Frontal cortex (tissue), 4 donors: ENCODE results near the gene DCUN1D4. TPM values are rescaled to one million over a fixed set of nuclear protein-coding genes. Genes with fewer than 3 reads are reported as not detected.
A peak's percentile ranks its signal among the peaks of the same experiment; 100 is the strongest.
"Not testable (repeated sequence)": the region's sequence is repeated elsewhere in the genome, so short reads cannot be mapped to it uniquely, and the experiment has no call there.

Experiments used
- DNase-seq, 2 donors: peaks; one replicate each; pipeline ENCODE4 v3.0.0; 2012; ENCODE audit warnings: low spot score in 2 of 2
- FAIRE-seq: peaks from 2 replicates; lab custom pipeline; 2012; peaks lifted over from hg19 to GRCh38; lab: Jason Lieb, UNC
- total RNA-seq: library from RNA; depleted of rRNA; stranded (reverse); fragments of >200 nt; gene quantifications from one replicate; pipeline ENCODE4 v1.2.3, GENCODE V29; 2014
- donor health status: control.
- donor health status: control.
- donor health status: control.

DCUN1D4 gene
- total RNA-seq, 1 donor from 2014 or later, result 124 TPM

DNA sequence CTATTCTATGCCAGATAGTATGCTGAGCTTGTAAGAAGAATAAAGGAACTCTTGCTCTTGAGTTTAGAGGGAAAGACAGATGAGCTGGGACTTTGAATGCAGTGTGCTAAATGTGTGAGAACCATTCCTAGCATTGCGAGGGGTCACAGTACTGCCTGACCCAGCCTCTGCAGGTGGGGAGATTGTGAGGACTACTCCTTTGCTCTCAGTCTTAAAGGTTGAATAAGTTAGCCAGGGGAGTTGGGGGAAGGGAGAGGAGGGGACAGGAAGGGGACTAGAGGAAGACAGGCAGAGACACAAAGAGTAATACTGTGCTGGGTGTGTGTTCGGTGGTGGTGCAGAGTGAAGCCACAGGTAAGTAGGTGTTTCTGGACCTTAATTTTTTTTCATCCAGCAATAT is 41.7 kb downstream of the DCUN1D4 start:
- no peak for DNase-seq
- FAIRE-seq, result no peak

DNA sequence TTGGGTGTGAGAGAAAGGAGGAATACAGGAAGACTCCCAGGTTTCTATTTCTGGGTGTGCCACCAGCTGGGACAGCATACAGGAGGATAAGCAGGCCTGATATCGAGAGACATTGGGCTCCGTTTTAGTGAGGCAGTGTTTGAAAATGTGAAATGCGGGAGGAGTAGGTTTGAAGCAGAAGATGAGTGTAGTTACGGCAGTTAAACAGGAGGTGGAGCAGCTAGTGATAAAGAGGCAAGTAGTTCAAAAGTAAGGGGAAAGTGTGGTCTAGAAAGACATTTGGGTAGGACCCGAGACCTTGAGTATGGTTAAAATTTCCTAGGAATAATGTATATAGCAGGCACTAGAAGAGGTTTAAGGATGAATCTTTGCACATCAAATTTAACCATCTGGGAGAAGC is 42.4 kb downstream of the DCUN1D4 start:
- DNase-seq (peak; percentile 3 to 12), FAIRE-seq (no peak)

DNA sequence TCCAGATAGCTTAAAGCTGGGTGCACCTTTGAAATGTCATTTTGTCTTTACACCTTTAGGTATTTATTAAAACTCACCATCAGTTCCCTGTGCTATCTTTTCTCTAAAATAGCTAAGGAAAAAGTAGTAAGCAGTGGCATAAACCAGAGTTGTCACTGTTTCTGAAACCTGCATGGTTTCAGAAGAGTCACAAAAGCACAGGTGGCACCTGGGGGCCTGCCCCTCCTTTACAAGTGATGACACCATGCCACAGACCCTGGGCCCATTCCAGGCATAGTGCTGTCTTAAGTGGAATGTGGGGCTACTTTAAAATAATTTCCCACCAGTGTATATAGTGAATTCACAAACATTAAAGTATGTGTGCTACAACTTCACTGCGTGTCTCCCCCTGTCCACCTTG is 47.8 kb downstream of the DCUN1D4 start:
- DNase-seq, result no peak
- no peak for FAIRE-seq

DNA sequence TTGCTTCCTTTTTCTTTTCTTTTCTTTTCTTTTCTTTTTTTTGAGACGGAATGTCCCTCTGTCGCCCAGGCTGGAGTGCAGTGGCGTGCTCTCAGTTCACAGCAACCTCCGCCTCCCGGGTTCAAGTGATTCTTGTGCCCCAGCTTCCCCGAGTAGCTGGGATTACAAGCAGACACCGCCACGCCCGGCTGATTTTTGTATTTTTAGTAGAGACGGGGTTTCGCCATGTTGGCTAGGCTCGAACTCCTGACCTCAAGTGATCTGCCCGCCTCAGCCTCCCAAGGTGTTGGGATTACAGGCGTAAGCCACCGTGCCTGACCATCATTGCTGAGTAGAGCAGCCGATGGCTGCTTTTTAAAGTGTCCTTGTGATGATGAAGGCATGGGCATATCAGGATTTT is 50.4 kb downstream of the DCUN1D4 start:
- not testable (repeated sequence) for DNase-seq, FAIRE-seq

DNA sequence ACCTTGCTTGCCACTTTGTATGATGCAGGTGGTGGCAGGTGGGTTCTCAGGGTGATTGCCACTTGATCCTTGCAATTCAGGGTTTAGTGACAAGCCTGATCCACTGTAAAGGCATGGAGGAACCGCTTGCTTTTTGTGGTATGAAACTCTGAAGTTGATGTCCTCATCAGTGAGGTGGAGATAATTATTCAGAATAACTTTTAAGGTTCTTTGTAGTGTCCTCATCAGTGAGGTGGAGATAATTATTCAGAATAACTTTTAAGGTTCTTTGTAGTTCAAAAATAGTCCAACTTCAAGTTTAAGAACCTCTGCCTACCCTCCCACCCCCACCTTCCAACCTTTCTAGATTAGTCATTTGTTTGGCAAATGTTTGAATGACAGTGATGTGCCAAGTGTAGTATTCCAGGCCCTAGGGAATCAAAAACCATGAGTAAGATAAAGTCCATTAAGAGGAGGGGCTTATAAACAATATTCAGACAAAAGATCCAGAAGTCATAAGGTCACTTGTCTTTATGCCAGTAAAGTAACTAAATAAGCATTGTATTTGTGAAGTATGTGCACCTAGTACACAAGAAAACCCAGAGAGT is 51.2 kb downstream of the DCUN1D4 start:
- no peak for FAIRE-seq
- DNase-seq, result no peak

DNA sequence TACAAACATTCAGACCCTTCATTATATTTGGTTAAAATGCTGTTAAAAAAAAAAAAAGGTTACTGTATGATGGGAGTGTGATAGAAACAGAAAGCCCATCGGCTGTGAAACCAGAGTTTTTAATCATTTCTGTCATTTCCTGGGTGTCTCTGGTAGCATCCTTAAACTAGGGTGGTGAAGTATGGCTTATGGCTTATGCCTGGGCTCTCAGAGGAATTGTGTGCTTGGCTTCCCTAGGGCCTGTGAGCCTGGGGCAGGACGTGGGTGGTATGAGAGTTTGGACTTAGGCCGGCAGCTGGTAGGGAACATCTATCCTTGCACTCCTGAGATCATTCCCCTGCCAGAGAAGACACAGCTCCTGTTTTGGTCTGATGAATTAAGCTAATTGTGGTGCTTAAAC is 52.2 kb downstream of the DCUN1D4 start:
- no peak for FAIRE-seq

DNA sequence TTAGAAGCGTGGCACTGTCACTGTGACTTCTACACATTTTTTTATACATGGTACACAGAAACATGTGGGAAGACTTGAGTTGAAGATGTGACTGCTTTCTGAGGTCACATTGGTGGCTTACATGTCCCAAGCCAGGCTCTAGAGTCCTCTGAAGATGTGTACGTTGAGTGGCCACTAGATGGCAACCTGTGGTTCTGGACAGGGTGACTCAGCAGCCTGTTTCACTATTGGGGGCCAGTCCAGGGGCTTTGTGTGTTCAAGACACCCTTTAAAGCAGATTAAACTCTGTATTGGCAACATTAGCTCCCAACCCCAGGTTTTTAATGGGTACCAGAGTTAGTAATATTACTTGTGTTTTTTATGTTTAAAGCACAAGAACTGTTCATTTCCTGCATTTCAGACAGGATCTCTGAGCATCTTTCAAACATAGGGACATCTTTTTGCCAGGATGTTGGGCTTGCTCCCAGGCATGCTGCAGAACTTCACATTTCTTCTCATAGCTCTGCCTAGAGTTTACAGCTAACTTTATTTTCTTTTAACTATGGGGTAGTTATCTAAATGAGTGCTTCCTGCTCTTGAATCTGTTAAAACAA is 53.0 kb downstream of the DCUN1D4 start:
- FAIRE-seq (no peak), DNase-seq (peak; percentile 31 to 56)

More for the DNA sequence above, 52.2 kb downstream of the DCUN1D4 start:
- DNase-seq, result no peak

DNA sequence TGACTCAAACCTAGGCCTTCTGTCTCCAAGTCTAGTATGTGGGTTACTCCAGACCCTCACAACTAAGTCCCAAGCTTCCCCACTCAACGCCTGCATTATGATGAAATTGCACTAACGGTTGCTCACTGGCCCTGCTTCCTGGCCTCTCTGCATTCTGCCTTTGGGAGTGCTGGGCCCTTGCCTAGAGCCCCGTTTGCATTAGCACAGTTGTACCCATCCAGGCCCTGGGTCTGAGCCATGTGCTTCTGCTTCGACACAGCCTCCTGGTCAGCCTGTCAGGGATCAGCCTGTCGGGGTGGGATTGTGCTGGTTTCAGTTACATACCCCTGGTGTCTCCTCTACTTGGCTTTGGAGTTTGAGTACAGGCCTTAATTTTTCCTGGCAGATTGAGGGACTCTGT is 58.4 kb downstream of the DCUN1D4 start:
- DNase-seq (no peak), FAIRE-seq (no peak)

DNA sequence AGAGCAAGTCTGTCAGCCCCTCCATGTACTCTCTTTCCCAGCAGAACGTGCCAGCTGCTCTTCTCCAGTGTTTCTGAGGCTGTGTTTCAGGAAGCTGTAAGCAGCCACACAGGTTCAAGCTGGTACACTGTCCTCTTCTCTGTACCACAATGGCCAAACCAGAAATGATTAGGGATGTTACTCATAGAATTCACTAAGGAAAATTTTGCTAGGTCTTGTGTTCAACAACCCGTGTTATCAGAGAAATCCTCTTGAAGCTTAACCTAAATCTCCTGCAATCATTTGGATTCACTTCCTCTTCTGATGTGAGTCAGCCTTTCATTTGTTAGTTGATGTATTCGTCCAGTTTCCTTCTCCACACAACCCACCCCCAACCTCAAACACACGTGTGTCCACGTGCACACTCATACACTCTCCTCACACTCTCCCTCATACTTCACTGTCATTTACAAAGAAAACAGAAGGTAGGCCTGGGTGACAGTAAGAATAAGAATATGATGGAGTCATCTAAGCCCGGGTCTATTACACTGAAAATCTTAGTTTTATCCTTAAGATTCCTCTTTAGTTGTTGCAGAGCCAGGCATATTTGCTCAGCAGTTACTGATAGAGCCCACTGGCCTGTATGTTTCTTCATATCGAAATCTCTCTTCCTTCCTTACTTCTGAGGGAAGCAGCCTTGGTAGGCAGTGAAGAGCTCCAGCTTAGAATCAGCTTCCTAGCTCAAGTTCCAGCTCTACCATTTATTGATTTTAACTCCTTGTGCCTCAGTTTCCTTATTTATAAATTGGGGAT is 63.4 kb downstream of the DCUN1D4 start:
- DNase-seq (no peak), FAIRE-seq (no peak)

DNA sequence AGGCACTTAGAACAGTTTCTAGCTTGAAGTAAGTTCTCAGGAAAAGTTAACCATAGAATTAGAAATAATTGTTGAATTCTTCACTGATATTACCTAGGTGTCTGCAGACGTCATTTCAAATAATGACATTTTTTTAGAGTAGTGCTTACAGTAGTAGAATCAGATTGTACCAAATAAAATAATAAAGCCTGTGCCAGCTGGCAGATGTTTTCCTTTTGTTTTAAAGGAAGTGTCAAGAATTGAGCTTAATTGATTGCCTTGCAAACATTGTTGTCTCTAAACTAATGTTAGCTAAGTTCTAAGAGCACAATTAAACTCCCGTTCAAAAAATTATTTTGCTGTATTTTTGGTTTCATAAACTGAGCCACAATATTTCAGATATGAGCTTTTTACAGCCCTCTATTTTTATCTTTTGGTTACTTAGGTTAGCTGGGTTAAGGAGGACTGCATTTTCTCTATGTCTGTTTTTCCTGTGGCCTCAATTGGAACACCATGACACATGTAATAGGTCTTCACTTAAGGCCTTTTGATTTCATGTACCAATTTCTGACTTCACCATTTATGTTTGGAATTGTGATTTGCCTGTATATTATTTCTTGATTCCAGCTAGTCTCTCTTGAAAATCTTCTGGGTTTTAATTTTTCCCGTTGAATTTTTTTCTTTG is 64.2 kb downstream of the DCUN1D4 start:
- no peak for DNase-seq
- no peak for FAIRE-seq

DNA sequence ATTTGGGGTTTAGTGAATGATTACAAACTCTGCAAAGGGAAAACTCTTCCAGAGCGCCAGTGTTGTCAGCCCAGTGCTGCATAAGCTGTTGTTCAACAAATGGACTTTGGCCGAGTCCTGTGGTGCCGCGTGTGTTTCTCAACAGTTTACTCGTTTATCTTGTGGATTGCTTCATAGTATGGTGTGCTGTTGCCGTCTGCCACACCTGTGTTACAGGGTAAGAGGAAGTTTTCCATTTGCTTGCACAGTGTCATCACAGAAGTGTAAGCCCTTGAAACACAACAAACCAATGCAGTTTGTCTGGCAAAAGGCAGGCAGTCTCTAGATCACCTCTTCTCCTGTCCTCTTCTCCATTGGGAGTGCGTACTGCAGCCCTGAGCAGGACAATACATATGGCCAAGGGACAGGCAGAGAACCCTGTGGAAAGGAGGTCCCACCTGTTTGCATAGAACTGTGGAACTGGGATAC is 66.3 kb downstream of the DCUN1D4 start:
- DNase-seq (no peak), FAIRE-seq (no peak)

DNA sequence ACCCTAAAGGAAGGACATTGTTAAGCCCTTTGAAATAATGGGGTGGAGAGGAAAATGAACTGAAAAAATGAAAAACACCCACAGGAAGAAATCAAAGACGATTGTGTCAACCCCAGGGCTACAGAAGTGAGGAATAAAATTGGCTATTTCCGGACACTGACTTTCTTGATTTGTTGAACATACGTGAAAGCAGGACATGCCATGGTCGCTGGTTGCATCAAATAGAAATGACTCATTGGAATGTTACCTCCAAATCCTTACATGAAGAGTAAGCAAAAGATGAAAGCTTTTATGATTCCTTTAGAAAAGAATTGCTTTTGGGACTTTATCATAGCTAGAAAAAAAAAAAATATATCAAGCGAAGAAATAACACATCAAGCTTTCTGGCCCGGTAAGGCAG is 75.3 kb downstream of the DCUN1D4 start:
- no peak for DNase-seq
- no peak for FAIRE-seq

DNA sequence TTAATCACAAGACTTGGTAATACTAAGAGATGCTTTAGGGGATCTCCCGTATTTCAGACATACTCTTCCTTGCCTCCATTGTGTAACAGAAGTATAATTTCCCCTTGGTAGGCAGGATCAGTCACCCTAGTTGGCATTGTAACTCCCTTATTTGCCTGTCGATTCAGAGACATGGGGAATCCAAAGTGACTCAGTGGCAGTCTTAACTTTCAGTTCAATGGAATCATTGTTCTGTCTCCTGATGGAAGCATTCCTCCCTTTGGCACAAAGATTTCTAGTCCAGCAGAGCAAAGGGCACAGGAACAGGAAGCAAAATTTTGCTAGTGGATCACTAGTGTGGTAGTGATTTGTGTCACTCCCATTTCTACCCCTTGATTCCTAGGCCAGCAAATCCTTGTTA is 80.4 kb downstream of the DCUN1D4 start:
- FAIRE-seq (no peak), DNase-seq (no peak)

DNA sequence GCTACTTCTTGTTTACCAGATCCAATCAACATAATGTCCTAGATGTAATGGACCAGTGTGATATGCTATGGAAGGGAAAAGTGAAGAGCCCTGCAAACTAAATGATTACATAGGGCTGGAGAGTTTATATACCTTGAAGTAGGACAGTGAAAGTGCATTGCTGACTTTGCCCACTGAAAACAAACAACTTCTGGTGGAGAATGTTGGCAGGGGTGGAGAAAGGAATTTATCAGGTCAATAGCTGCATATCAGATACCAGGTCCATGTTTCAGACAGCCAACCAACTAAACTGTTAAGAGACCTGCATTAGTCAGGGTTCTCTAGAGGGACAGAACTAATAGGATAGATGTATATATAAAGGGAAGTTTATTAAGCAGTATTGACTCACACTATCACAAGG is 82.4 kb downstream of the DCUN1D4 start:
- DNase-seq (no peak), FAIRE-seq (no peak)

DNA sequence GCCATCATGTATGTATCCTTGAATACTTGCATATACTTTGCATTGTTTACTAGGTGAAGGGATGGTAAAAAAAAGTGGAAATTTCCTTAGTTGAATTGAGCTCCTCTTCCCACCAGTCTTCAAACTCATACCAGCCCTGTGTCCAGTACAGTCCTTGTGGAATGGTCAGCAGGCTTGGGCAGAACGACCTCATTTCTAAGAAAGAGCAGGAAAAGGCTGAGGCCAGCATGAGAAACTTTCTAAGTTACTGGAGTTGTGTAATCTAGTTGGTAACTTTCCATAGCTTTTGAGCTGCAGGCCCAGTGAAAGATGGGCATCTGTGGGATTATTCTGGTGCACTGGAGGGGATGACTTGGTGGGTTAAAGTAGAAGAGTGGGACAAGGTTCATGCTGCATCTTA is 87.6 kb downstream of the DCUN1D4 start:
- FAIRE-seq (no peak), DNase-seq (no peak)

DNA sequence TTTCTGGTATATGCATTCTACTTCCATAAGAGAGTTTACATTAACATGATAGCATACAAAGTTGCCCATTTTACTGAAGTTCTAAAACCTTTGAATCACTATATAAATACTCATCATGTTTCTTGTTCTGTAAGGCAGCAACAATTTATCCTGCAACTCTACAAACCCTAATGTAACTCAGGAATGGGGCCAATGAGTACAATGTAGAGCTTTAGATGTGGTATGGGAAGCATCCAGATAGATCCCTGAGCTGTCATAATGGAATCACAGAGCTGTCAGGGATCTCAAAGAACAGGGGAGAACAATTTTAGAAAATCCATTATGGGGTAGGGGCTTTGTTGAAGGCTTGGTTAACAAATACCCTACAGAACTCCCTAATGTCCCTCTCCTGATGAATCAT is 88.5 kb downstream of the DCUN1D4 start:
- FAIRE-seq (no peak), DNase-seq (no peak)

DNA sequence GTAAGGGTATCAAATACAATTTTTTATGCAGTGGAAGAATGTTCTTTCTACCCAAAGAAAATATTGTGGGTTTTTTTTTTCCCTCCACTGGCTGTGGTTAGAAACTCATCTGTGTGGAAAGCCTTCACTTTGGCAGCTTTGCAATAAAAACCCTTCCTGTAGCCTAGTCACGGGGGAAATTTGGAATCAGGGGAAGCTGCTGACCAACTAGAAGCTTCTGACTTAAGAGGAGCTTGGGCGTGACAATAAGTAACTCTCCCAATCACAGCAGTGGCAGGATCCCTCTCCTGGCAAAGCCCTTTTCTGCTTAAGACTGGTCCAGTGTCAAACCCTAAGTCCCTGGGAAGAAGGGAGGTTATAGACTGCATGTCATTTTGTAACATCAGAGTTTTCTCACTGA is 89.3 kb downstream of the DCUN1D4 start:
- FAIRE-seq (no peak), DNase-seq (no peak)

DNA sequence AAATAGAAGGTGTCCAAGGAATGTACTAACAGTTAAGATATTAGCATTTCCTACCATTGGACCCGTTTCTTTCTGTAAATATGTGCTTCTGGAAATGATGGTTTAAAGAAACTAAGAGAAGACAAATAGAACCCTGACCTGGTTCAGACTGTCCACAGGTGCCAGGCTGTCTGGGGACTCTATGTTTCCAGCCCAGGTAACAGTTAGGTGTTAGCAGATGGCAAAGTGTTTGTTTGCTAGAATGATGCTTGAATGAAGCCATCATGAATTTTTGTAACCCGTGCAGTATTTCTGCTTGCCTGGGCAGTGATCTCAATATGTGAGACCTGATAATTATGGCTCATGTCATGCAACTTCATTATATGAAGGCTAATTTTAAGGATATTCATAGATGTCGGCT is 89.7 kb downstream of the DCUN1D4 start:
- FAIRE-seq (no peak), DNase-seq (no peak)

DNA sequence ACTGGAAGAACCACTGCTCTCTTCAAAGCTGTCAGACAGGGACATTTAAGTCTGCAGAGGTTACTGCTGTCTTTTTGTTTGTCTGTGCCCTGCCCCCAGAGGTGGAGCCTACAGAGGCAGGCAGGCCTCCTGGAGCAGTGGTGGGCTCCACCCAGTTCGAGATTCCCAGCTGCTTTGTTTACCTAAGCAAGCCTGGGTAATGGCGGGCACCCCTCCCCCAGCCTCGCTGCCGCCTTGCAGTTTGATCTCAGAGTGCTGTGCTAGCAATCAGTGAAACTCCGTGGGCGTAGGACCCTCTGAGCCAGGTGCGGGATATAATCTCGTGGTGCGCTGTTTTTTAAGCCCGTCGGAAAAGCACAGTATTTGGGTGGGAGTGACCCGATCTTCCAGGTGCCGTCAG is 97.5 kb downstream of the DCUN1D4 start:
- not testable (repeated sequence) for DNase-seq, FAIRE-seq

DNA sequence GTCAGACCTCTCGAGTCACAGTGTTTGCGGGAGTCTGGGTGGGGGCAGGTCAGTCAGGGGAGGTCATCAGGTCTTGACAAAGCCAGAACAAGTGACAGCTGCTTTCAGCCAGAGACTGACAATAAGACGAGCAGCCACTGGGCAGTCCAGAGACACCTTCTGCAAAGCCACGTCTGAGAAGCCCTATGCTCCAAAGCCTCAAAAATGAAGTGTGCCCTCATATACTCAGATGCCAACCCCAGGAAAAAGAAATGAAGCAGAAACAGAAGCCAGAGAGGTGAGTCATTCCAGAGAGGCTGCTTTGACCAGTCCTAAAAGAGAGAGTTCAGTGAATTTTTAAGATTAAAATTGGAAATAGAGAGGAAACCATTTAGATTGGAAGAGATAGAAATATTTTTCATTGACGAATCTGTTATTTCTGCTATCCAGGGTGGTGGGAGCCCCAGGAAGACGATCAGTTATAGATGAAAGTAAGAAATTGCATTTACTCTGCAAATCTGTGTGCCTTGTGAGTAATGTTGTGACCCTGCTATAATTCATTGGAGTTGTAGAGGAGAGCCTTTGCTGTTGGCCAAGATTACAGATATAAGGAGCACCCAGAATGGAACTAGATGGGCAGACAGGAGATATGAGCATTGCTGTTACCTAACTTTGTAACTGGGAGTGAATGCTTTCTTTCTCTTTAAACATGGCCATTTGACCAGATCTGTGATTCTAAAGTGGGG is 99.3 kb downstream of the DCUN1D4 start:
- DNase-seq (no peak), FAIRE-seq (no peak)
